ENCODE data around the gene CXCL9.
"Not testable (repeated sequence)": the region's sequence is repeated elsewhere in the genome, so short reads cannot be mapped to it uniquely, and the experiment has no call there.

CXCL9 gene

DNA sequence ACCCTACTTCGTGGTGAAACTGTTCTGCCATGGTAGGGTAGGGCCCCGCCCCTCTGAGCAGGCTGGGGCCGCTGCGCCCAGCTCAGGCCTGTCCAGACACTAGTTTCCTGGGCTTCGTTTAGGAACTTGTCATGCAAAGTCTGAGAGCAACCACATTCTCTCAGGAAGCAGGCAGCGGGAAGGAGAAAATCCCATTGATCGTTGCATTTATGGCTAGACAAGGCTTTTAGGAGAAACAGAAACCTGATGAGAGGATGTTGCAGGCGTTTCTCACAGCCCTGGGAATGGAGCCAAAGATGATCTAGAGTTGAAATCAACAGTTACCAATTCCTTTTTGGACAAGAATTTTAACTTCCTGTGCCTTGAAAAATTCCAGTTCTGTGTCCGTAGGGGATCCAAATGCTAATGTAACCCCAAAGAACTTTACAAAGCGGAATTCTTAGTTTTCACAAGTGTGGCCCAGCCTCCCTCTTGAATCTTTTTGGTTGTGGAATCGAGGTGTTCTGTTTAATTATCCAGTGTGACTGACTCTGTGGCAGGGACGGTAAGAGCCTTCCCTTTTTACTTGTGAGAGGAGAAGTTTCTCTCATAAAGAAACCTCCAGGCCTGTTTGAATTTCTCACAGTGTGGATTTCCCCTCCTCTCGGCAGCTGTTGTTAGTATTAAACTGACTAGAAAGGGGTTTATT lies 4.5 kb upstream of the CXCL9 start:
- no peak for DNase-seq

DNA sequence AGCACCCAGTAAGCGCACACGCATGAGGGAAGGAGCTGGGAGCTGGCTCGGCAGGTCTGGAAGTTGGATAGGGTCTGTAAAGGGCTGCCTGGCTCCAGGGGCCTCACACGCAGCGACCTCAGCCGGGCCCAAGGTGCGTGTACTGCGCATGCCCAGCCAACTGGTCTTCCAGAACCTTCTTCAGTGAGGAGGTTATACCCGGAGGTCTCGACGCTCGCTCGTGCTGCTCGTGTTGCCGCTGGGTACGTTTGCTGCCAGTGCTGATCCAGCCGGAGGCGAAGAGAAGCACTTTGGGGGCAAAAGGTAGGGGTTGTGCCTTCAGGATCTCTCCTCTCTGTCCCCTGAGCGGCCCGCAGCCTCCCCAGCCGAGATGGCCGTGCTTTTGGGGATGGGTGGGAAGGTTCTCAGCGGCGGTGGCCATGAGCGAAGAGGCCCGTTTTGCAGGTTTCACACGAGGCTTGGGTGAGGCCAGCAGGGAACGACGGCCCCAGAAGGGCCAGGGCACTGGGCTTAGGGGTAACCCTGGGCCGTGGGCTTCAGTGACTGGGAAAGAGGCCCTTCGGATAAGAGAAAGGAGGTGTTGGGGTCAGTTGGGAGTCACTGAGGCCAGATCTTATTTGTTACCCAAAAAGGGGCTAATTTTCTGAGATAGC lies 3.8 kb upstream of the CXCL9 start:
- DNase-seq: no peak

DNA sequence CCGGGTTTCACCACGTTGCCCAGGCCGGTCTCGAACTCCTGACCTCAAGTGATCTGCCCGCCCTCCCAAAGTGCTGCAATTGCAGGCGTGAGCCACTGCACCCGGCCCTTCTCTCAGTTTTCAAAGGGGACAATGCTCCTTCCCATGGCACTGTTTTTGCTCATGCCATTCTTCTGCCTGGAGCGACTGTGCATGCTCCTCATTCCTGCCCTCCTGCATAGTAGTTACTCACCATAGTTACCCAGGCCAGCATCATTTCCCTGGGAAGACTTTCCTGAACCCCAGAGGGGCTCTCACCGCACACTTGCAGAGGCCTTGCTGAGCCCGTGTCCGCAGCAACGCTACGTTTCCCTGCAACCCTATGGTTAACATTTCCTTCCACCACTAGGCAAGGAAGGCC lies 3.3 kb upstream of the CXCL9 start:
- DNase-seq: no peak

DNA sequence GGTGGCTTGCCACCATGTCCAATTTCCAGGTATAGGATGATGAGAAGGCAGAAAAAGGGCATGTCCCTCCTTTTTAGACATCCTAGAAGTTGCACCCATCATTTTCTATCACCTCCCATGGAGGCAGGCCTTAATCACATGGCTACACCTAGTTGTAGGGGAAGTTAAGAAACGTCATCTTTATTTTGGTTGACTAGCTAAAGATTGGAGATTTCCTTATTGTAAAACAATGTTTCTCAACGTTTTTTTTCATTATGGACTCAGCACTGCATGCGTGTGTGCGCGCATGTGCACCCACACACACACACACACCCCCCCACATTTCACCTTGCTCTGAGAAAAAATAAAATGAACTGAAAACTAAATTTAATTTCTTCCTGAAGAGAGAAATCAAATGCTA lies 2.0 kb upstream of the CXCL9 start:
- no peak for DNase-seq

DNA sequence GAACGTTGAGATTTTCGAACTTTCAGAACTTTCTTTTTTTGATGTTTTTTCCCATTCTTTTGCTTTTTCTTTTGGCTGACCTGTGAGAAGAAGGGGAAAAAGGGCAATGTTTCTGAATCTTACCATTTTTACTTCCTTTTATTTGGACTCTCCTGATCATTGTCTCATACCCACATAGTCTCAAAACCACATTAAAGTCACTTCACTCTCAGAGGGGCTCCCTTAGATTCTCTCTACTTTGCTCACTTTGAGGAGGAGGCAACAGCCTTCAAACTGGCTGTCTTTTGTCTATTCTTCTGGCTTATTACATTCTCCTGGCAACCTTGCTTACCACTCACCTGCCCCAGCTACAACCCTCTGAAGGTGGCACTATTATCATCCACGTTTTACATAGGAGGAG lies 3.7 kb downstream of the CXCL9 start:
- DNase-seq: no peak

DNA sequence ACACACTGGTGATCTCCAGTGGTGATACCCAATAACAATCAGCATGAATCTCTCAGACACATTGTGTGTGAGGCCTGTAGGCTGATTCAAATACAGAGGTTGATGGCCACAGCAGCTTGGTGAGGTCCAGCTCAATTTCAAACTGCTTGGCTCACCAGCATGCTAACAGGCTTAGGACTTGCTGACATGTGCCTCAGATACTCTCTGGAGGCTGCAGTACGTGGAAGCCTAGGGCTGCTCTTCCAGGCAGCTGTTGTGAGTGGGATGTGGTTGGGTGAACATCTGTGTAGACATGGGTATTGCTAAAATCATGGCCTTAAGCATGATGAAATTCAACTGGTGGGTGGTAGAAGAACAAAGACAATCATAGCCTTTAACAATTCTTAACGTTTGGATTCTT lies 4.3 kb downstream of the CXCL9 start:
- DNase-seq: no peak

DNA sequence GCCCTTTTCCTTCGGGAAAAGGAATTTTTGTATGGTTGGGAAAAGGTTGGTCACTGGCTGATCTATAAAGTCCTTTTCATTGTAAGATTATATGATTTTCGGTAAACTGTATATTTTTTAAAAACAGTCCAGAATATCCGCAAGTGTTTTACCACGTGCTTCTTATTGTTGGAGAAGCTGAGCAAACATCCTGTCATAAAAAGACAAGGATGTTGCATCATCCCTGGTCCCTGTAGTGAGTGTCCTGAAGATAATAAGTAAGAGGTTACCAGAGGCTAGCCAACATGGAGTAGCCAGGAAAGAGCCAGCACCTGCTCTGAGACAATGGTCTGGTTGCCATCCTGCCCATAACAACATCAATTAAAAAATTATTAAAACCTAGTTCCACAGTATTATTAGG lies 5.1 kb downstream of the CXCL9 start:
- no peak for DNase-seq

DNA sequence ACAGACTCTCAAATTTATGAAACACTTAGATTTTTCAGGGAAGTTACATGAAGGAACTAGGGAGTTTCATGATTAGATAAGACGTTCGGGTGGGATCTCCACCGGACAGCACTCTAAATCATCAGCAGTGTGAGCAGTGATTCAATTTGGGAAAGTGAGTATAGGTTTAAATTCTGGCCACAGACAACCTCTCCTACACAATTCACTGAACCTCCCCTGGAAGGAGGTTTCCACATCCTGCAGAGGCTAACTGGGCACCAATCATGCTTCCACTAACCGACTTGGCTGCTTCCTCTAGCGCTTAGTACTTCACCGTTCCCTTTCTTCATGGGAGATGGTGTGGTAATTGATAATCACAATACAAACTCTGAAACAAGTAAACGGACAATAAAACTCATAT lies 5.6 kb downstream of the CXCL9 start:
- DNase-seq: no peak

DNA sequence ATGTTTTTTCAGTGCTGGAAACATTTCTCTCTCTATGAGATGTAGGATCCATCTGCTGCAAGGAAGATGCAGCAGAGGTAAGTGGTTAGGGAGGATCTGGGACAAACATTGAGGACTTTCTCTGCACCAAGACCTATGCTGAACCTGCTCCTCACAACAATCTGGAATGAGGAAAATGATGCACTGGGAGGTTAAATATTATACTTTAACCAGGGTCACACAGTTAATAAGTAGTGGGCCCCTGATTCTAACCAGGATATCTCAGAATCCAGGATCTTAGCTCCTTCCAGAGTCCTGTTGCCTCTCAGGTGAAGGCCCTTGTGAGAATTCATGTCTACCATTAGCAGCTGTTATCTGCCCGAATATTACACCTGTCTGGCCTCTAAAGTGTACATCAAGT lies 7.0 kb downstream of the CXCL9 start:
- DNase-seq: no peak

DNA sequence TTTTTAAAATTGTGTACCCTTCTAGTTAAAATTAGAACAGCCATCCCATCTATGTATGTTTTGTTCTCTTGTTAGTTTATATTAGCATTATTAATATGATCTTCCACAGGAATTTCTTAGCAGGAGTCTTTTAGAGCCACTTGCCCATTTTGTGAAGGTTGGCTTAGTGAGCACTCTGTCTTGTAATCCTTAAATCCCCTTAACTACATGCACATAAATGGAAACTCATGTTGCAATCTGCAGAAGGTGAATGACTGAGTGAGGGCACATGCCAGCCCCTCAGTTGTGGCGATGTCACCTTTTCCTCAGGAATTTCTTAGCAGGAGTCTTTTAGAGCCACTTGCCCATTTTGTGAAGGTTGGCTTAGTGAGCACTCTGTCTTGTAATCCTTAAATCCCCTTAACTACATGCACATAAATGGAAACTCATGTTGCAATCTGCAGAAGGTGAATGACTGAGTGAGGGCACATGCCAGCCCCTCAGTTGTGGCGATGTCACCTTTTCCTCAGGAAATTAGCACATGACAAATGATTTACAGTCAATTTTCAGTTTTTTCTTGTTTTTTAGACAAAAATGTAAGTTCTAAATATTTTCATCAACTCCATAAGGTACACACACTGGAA lies 8.7 kb downstream of the CXCL9 start:
- DNase-seq: not testable (repeated sequence)

DNA sequence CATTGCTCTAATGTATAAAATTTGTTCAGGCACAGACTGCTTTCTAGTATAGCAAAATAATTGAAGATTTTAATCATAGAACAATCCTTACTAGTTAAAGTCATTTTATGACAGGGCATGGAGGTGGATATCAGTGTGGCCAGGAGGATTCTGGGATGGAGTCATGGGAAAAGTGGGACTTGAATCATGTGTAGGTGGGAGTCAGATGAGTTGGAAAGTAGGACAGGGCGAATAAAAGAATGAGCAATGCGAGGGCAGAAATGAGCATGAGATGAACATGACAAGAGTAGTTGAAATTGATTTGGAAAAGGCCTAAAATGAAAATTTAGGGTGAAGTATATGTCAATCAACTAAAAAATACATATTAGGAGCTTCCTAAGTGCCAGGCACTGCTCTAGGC lies 9.4 kb downstream of the CXCL9 start:
- no peak for DNase-seq

DNA sequence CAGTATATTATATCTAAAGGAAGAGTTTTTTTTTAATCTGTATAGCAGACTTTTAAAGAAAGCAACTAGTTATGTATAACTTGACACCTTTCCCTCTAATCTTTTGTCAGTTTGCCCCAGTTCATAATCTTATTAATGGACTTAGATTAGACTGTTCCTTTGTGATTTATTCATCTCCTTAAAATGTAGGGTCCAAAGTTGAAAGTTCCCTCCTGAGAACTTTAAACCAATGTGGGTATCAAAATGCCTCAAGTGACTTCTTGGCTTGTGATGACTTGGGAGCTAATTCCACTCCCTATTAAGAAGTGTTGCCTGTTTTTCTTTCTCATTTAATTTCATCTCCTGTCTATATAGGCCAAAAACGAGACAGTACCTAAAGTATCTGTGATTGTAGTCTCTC lies 10.2 kb downstream of the CXCL9 start:
- no peak for DNase-seq

DNA sequence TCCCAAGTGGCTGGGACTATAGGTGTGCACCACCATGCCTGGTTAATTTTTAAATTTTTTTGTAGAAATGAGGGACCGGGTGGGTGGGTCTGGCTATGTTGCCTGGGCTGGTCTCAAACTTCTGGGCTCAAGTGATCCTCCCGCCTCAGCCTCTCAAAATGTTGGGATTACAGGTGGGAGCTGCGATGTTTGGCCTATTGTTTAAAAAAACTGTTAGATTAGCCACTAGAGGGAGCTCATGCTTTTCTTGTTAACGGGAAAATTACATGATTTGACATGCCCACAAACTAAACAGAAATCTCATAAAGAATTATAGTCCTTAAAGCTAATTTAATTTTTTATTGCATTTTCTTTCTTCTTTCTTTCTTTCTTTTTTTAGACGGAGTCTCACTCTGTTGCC lies 11.6 kb downstream of the CXCL9 start:
- no peak for DNase-seq

DNA sequence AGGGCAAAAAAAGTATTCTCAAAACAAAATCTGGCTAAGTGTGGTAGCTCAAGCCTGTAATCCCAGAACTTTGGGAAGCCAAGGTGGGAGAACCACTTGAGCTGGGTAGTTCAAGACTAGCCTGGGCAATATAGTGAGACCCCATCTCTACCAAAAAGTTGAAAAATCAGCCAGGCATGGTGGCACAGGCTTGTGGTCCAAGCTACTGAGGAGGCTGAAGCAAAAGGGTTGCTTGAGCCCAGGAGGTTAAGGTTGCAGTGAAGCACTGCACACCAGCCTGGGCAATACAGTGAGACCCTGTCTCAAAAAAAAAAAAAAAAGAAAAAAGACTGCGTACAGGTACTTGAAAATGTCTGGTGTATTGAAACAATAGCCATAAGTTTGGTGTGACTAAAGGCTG lies 14.8 kb downstream of the CXCL9 start:
- no peak for DNase-seq

DNA sequence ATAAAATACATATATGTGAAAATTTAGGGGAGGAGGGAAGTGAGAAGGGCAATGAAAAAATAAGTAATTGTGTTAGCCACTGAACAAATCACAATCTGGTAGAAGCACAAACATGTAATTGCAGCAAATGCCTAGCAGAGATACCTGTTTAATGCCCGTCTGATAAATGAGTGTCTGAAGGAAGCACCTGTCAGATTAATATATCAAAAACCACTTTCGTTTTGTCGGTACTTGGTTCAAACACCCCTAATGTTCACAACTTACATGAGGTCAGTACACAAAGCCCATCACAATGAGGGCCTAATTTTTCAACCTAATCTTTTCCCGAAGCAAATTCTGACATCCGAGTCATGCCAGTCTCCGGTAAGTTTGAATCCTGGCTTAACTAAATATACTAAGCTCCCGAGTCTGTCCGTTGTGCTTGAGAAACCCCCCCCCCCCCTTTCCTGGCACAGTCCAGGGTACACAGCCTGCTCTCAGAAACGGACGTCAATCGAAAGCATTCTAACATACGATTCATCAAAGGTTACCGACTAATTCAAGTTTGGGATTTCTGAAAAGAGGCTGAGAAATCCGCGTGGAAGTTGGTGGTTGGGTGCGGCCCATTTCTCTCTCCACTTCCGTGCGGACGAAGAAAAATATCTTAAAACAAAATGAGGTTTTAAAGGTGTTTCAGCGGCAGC lies 17.3 kb downstream of the CXCL9 start:
- DNase-seq: no peak

DNA sequence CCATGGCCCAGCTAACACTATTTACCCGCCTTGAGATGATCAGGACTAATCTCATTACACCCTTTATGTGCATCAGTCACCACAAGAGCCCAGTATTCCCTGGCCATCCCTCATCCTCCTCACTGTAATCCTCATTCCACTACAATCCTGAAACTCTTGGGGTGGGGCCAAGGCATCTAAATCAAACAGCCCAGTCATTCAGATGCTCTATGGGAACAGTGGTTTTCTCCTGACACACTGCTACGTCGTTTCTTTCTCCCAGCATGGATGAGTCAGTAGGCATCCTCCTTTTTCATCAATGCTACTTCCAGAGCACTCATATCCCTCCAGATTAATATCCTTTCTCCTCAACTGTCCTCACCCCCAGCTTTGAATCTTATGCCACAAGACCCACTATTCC lies 22.2 kb downstream of the CXCL9 start:
- DNase-seq: no peak

DNA sequence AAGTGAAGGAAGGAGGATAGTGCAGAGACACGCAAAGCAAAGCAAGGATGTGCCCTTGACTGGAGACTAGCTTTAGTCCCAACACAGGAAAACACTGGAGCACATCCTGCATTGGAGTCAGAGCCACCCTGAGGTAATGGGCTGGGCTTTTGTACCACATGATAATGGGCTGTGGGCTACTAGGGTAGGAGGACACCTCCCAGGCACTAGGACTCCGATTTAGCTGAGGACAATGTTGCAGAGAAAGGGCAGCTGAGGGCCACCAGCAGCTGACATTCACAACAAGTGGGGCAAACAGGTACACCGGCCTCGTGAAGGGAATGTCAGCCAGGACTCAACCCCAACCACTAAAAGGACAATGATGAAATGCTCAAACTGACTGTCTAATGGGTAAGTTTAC lies 26.7 kb downstream of the CXCL9 start:
- no peak for DNase-seq

DNA sequence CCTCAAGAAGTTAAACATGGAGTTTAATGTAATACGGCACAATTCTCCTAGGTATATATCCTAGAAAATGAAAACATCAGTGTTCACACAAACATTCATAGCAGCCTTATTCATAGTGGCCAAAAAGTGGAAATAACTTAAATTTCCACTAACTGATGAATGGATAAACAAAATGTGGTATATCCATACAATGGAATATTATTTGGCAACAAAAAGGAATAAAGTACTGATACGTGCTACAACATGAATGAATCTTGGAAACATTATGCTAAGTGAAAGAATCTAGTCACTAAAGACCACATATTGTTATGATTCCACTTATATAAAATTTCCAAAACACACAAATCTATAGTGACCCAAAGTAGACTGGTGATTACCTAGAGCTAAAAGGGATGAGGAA lies 31.1 kb downstream of the CXCL9 start:
- DNase-seq: no peak

DNA sequence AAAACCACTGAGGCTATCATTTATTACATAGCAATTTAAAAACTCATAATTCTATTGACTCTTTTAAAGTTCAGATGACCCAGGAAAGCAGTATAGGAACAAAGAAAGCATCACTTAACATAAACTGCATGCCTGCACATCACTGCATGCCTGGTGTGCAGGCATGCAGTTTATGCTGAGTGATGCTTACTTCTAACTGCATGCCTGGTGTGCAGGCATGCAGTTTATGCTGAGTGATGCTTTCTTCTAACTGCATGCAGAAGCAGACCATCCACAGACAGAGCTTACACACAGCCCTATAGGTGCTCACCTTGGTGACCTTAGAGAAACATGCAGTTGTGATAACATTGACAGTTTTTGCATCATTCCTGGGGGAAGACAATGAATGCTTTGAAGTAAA lies 33.5 kb downstream of the CXCL9 start:
- no peak for DNase-seq

DNA sequence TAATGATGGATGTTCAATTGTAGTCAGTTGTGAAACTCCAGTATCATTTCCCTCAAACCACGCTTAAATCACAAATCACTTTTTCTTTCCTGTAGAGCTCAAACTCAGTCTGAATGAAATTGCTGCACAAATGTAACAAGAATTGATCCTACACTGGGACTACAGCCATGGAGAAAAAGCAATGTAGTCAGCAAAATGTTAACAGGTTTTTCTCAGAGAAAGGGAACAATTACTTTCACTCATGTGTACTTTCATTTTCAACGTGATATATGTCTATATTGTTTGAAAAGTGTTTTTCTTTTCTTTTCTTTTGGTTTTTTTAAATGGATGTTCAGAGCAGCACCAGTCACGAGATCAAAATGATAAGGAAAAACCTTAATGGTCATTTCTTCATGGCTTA lies 39.2 kb downstream of the CXCL9 start:
- DNase-seq: no peak

DNA sequence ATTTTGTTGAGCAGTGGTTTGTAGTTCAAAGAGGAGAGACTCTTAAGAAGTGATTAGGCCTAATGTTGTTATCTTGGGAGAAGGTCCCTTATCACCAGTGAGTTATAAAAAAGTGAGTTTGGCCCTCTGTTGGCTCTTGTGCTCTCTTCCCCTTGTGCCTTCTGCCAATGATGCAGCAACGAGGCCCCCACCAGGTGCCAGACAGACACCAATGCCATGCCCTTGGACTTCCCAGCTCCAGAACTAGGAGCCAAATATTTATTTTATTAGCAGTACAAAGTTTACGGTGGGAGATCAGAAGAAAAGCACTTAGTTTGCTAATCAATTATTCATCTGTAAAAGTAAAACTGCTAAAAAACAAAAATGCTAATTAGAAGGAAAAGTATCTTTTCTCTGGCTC lies 43.8 kb downstream of the CXCL9 start:
- DNase-seq: no peak

DNA sequence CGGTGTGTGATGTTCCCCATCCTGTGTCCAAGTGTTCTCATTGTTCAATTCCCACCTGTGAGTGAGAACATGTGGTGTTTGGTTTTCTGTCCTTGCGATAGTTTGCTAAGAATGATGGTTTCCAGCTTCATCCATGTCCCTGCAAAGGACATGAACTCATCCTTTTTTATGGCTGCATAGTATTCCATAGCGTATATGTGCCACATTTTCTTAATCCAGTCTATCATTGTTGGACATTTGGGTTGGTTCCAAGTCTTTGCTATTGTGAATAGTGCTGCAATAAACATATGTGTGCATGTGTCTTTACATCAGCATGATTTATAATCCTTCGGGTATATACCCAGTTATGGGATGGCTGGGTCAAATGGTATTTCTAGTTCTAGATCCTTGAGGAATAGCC lies 45.2 kb downstream of the CXCL9 start:
- not testable (repeated sequence) for DNase-seq

DNA sequence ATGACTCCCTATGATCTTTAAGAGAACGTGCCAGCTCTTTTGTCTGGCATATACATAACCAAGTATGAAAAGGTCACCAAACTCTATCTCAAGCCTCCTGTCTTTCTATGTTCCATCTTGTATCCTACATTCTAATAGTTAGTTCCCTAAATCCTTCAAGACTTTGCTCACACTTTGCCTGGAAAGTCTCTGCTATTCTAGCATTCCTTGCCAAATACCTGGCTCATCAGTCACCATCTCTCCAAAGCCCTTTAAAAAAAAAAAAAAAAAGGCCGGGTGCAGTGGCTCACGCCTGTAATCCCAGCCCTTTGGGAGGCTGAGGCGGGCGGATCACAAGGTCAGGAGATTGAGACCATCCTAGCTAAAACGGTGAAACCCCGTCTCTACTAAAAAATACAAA lies 48.8 kb downstream of the CXCL9 start:
- DNase-seq: not testable (repeated sequence)

DNA sequence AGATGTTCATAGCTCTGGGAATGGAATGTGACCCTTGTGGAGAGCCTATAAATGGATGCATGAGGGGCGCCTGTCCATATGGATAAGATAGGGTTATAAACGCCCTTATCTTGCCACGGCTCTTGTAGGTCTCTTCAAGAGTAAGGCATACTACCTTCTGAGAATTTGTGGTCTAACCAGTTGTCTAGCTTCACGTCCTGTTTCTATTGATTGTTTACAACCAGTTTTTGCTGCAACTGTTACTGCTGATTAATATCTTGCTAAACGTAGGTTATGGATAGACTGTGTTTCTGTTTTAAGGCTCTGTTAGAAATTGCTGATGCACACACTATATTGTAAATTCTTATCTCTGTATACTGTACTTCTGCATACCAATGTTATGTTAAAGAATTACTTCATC lies 52.5 kb downstream of the CXCL9 start:
- DNase-seq: not testable (repeated sequence)

All from stimulated activated CD4-positive, alpha-beta T cell treated with anti-CD3 and anti-CD28 coated beads, Interleukin-15, amount 100 ng/mL, for 24 hours (primary cell).